SIG-M5 (cell line): ENCODE data around the gene MT1E.
"Not testable (repeated sequence)": the region's sequence is repeated elsewhere in the genome, so short reads cannot be mapped to it uniquely, and the experiment has no call there.

Source experiments
- DNase-seq: peaks from one replicate; lab custom pipeline; 2025; lab: John Stamatoyannopoulos, UW

The MT1E gene

DNA sequence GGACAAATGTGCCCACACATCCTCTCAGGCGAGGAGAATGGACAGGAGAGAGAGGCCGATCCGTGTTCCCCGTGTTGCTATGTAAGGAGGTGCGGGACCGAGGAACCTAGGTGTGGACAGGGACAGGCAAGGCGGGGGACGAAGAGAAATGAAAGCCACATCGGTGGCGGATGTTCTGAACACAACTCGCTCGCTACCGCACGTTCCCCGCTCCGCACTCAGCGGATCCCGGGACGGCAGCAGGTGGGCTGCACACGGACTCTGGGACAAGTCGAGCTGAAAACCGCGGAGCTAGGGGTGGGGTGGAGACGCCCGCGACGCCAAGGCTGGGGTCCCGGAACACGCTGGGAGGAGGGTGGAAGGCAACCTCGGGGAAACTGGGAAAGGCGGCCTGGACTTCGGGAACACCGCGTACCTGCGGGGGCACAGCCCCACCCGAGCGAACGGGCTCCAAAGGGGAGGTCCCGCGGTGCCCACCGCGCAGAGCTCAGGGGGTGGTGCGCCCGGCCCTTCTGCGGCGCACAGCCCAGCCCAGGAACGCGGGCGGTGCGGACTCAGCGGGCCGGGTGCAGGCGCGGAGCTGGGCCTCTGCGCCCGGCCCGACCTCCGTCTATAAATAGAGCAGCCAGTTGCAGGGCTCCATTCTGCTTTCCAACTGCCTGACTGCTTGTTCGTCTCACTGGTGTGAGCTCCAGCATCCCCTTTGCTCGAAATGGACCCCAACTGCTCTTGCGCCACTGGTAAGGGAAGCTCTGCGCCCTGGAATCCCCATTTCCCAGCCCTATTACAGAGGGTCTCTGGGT is at the start of gene MT1E:
Gene MT1E (plus strand): TSS at position 642 of the 803 bp plus-strand sequence. CDS start 71 bp downstream, at position 713.
- no peak for DNase-seq

DNA sequence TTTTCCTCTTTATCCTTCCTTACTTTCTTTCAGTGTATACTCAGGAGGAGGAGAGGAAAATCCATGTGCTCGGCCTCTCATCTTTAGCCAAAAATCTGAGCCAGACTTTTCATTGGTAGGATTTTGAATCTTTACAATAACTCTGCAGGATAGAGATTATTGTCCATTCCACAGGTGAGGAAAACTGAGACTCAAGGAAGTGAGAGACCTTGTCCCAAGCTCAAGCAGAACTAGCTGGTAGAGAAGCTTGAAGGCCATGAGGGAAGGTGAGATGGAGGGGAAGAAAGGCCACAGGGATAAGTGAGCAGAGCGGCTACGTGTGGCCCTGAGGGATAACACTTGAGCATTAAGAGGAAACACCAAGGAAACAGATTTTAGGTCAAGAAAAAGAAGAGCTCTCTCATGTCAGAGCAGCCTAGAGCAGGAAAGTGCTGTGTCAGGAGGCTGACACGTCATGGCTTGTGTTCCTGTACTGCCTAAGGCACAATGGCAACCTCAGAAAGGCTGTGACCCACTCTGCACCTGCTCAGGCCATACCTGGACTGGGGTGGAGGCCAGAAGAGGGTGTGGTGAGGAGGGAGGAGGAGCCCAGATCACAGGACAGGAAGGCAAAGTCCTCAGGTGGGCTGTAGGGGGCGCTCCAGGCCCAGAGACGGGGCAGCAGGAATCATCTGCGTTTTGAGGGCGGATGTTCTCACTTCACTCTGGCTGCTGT is 48.8 kb upstream of the MT1E start:
- DNase-seq, result no peak

DNA sequence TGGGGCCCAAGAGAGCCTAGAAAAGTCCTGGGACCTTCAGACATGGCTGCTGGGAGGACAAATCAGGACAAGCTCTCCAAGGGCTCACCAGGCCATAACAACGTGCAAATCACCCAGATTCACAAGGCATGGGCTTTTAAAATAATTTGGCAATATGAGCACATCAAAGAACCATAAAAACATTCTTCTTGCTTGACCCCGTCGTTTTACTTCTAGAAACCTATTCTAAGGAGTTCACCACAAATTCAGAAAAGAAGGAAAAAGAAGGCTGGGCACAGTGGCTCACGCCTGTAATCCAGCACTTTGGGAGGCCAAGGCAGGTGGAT is 48.3 kb upstream of the MT1E start:
- no peak for DNase-seq

GRCh38 chr16:56580391-56581048 is 45.1 kb upstream of the MT1E start:
- no peak for DNase-seq

DNA sequence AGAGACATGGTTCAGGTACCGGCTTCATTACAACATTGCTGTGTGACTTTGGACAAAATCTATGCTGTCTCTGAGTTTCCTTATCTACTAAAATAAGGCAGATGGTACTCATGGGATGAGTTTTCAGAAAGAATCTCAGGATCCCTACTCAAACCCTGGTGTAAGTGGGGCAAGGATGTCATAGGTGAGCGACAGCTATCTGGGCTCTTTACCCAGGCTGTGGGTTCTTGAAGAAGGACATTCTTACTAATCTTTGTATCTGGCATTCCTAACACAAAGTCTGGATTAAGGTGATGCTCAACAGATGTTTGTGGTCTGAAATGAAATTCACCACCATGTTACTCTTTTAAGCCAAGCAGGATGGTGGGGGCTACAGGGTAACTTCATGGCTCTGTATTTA is 42.7 kb upstream of the MT1E start:
- DNase-seq, result not testable (repeated sequence)

DNA sequence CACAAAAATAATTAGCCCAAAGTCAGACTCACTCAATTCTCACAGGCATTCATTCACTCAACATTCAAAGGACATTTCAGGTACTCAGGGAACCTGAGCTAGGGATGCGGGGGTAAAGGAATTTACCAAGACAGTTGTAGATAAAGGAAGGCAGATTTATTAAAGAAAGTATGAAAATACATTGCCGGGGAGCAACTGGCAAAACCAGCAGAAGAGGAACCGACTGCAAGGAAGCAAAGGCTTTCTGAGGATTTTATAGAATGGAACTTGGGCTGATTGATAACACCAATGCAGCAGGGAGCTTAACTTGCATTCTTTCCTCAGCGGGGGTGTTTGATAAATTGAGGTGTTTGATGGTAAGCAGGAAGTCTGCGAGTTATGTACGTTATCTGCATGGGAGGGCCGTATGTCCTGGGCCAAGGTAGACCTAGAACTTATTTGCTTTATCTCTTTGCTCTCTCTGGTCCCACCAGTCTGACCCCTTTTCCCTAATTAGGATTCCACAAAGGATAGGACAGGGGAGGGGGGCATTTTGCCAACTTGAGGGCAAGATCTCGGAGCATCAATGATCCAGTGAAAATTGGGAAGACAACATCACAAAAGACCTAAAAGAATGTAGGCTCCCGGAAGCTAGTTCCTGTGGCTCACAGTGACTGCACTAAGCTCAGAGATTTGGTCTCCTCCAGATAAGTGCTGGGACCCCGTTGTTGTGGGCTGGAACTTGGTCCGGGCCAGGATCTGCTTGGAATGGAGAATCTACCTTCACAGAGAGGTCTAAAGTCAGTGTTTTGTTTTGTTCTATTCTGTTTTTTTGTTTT is 42.0 kb upstream of the MT1E start:
- DNase-seq, result no peak

GRCh38 chr16:56584276-56584675 is 41.3 kb upstream of the MT1E start:
- DNase-seq, result no peak

GRCh38 chr16:56588781-56589140 is 36.8 kb upstream of the MT1E start:
- no peak for DNase-seq

DNA sequence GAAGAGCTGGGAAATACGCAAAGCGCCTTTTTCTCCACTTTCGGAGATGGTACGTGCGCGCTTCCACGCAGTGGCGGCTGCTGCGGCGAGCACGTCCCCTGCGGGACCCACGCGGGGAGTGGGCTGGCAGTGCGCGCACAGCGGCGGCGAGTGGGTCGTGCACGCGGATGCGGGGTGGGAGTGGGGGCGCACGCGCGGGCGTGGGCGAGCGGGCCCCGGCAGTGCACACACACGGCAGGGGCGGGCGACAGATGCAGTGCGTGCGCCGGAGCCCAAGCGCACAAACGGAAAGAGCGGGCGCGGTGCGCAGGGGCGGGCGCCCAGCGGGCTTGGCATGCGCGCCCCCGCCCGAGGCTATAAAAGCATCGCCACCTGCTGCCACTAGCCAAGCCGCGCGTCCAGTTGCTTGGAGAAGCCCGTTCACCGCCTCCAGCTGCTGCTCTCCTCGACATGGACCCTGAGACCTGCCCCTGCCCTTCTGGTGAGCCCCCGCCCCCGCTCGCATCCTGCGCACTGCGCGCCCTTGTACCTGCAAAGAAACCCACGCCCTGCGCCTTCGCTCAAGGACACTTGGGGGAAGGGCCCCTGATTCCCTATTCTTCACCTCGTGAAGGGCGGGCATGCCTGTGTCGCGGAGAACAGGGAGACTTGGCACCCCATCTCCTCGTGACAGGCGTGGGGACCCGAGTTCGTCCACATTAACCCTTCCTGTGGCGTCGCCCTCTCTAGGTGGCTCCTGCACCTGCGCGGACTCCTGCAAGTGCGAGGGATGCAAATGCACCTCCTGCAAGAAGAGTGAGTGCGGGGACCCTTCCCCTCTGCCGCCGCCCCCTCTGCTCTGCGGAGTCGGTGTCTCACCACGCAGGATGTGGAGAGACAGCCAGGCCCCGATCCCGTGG is 36.2 kb upstream of the MT1E start, which contains the start of gene MT3:
Gene MT3 (plus strand): TSS at position 388 of the 899 bp plus-strand sequence. CDS start 63 bp downstream, at position 451.
- DNase-seq, result no peak

DNA sequence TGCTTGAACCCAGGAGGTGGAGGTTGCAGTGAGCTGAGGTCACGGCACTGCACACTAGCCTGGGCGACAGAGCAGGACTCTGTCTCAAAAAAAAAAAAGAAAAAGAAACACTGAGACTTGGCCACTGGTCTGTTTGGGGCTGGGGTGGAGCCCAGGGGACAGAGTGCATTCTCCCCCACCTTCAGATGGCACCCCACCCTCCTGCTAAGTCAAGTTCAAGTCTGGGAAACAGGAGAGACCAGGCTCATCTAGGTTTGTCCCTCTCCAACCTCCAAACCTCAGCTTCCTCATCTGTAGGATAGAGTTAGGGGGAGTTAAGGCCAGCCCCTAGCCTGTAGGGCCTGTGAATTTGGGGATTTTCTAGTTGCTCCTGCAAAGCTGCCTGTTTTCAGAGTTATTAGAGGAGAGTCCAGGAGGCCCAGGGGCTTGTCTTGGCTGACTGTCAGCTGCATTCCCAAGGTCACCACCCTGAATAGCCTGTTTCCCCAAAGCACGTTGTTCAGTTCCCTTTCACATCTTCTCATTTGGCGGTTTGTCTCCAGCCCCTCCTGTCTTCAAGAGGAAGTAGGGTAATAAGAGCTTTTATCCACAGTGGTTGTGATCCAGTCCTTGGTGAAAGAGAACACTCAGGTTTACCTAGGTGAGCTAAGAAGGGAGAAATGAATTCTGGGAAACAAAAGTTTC is 34.1 kb upstream of the MT1E start:
- no peak for DNase-seq

DNA sequence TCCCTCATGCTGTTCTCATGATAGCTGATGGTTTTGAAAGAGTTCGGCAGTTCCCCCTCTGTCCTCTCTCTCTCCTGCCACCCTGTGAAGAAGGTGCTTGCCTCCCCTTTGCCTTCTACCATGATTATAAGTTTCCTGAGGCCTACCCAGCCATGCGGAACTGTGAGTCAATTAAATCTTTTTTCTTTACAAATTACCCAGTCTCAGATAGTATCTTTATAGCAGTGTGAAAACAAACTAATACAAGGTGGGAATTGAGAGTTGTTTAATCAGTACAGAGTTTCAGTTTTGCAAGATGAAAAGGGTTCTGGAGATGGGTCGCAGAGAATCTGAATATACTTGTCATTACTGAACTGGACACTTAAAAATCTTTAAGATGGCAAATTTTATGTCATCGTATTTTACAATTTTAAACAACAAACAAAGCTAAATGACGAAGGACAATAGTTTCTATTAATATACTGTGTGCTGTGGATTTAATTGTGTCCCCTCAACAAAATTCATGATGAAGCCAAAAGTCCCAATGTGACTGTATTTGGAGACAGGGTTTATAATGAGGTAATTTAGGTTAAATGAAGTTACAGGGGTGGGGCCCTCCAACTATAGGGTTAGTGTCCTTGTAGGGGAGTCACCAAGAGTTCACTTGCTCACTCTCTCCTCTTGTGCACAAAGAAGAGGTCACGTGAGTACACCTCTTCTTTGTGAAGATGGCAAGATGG is 31.8 kb upstream of the MT1E start:
- DNase-seq, result no peak

- no peak for DNase-seq
Observed at GRCh38 chr16:56594292-56594619, 31.3 kb upstream of the MT1E start.

DNA sequence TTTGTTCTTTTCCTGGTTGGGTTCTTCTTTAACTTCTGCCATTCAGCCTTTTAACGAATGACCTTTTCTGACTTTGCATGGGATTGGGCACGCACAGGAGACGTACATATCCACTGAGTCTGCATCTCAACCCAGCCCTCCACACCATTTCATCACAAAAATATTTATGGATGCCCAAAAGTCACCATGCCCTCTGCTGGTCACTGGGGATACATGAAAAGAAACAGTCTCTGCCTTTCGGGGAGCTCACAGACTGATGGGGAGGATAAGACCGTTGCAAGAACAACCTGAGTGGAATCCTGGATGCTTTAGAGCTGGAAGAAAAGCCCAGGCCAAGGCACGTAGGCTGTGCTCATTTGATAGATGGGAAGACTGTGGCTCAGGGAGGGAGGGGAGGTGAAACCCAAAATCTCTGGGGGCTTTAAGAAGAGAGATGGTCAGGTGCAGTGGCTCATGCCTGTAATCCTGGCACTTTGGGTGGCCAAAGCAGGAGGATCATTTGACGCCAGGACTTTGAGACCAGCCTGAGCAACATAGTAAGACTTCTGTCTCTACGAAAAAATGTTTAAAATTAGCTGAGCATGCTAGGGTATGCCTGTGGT is 25.1 kb upstream of the MT1E start:
- DNase-seq, result no peak

DNA sequence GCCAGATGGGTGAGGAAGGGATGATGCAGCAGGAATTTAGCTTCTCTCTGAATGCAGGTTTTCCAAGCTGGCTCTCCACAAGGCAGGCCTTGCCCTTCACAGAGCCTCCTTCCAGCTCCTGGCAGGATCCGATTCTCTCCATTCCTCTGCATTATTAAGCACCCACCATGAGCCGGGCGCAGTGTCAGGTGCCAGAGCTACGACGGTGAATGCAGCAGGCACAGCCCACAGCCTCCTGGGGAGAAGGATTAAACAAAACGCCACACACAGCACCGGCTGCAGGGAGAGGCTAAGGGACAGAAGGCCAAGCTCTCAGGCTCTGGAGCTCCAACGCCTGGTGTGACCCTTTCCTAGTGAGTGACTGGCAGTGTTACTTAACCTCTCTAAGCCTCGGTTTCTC is 24.3 kb upstream of the MT1E start:
- DNase-seq, result no peak

GRCh38 chr16:56603589-56603988 is 22.0 kb upstream of the MT1E start:
- no peak for DNase-seq

DNA sequence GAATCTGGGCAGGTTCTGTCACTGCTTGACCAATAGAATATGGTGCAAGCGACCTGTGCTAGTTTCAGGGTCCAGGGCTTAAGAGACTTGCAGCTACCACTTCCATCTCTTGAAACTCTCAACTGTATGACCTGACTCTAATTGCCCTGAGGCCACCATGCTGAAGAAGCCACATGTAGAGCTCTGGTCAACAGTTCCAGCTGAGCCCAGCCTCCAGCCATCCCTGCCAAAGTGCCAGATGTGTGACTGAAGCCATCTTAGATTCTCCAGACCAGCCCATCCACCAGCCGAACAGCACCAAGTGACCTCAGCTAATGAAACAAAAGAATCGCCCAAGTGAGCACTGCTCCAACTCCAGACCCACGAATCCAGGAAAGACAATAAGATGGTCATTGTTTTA is 20.6 kb upstream of the MT1E start:
- no peak for DNase-seq

- no peak for DNase-seq
Observed at GRCh38 chr16:56605475-56605874, 20.1 kb upstream of the MT1E start.

- no peak for DNase-seq
Observed at GRCh38 chr16:56606071-56606475, 19.5 kb upstream of the MT1E start.

DNA sequence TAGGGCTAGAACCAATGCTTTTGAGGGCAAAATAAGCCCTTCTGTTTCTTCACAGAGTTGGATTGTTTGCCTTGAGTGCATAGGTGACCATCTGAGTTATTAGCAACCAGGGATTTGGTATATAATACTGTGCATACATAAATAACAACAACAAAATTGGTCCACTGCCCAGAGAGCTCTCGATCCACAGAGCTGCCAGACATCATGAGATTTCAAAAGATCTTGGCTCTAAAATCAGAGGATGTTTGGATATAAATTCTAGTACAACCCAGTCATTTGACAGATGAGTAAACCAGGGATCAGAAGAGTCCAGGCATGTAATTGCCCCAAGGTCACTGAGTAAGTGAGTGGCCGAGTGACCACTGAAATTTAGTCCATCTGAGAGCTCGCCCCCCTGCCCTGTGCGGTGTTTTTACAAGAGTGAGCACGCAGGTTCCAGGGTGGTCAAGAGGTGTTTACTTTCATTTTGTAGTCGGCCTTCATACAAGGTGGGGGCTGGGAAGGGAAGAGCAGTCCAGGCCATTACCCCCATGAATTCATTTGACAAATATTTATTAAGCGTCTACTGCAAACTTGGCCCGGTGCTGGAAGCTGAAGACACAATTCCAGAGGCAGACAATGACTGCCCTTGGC is 19.0 kb upstream of the MT1E start:
- no peak for DNase-seq
